BLaER1 (cell line): ENCODE results near the gene ANKRD13A.
"Not testable (repeated sequence)": the region's sequence is repeated elsewhere in the genome, so short reads cannot be mapped to it uniquely, and the experiment has no call there.

Source experiments
- H3K27ac ChIP-seq: shearing (Covaris generic); formaldehyde crosslinking; 2 replicates; pipeline ENCODE4 v1.8.1; 2022
- H3K27me3 ChIP-seq: shearing (Covaris generic); formaldehyde crosslinking; 2 replicates; pipeline ENCODE4 v1.8.1; 2022
- H3K36me3 ChIP-seq: shearing (Covaris generic); formaldehyde crosslinking; 2 replicates; pipeline ENCODE4 v1.8.1; 2022
- H3K4me1 ChIP-seq: shearing (Covaris generic); formaldehyde crosslinking; 2 replicates; pipeline ENCODE4 v1.8.1; 2022
- H3K4me2 ChIP-seq: shearing (Covaris generic); formaldehyde crosslinking; 2 replicates; pipeline ENCODE4 v1.8.1; 2022
- H3K4me3 ChIP-seq: shearing (Covaris generic); formaldehyde crosslinking; 2 replicates; pipeline ENCODE4 v1.8.1; 2022
- H3K9ac ChIP-seq: shearing (Covaris generic); formaldehyde crosslinking; 2 replicates; pipeline ENCODE4 v1.8.1; 2022
- H3K9me3 ChIP-seq: shearing (Covaris generic); formaldehyde crosslinking; 2 replicates; pipeline ENCODE4 v1.8.1; 2022
- H4K20me1 ChIP-seq: shearing (Covaris generic); formaldehyde crosslinking; 2 replicates; pipeline ENCODE4 v1.8.1; 2022
- Cebpa-rat ChIP-seq: shearing (Covaris generic); IDR thresholded peaks from 2 replicates; pipeline ENCODE4 v1.8.1; 2022

Gene ANKRD13A

DNA sequence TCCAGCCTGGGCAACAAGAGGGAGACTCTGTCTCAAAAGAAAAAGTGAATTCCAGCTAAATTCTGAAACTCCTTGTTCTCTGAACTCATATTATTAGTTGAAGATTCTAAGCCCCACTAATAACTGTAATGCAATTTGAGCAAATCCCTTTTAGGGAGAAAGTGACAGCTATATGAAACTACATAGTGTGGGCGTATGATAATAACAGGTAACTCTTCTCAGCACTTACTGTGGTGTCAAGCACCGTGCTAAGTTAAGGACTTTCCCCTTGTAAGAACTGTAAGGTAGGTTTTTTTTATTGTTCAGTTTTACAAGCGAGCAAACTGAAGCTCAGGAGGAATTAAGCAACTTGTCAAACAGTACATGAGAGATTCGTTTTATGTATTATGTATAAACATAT is 5.4 kb downstream of the ANKRD13A start:
- peaks cover 35% of the 10 kb centered on the region for H4K20me1 ChIP-seq
- H3K4me2 ChIP-seq: no peak overlapping the region
- no peak for TF ChIP-seq Cebpa-rat
- peaks cover 20% of the 10 kb centered on the region for H3K27me3 ChIP-seq
- no peak overlapping the region for H3K27ac ChIP-seq
- no peaks in the 10 kb centered on the region for H3K9me3 ChIP-seq
- H3K9ac ChIP-seq: no peak overlapping the region
- peaks cover 16% of the 10 kb centered on the region for H3K4me1 ChIP-seq
- H3K4me3 ChIP-seq: no peak overlapping the region
- peaks cover 13% of the 10 kb centered on the region for H3K36me3 ChIP-seq

DNA sequence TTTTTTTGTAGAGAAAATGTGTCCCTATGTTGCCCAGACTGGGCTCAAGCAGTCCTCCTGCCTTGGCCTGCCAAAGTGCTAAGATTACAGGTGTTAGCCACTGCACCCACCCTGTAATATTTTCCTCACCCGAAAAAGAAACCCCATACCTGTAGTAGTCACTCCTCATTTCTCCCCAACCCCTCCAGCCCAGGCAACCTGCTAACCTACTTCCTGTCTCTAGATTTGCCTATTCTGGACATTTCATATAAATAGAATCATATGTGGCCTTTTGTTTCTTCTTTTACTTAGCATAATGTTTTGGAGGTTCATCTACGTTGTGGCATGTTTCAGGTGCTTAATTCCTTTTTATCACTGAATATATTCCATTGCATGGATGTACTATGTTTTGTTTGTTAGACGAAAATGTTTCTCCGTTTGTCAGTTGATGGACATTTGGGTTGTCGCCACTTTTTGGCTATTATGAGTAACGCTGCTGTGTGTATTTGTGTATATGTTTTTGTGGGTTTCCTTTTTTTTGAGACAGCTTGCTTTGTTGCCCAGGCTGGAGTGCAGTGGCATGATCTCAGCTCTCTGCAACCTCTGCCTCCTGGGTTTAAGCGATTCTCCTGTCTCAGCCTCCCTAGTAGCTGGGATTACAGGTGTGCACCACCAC is 6.2 kb downstream of the ANKRD13A start:
- TF ChIP-seq Cebpa-rat: no peak
- Histone ChIP-seq H3K9ac (no peak overlapping the region), H3K4me2 (no peak overlapping the region), H3K36me3 (peaks cover 13% of the 10 kb centered on the region), H4K20me1 (peaks cover 27% of the 10 kb centered on the region), H3K9me3 (no peaks in the 10 kb centered on the region), H3K27ac (no peak overlapping the region), H3K27me3 (peaks cover 11% of the 10 kb centered on the region), H3K4me1 (peaks cover 10% of the 10 kb centered on the region), H3K4me3 (no peak overlapping the region)

DNA sequence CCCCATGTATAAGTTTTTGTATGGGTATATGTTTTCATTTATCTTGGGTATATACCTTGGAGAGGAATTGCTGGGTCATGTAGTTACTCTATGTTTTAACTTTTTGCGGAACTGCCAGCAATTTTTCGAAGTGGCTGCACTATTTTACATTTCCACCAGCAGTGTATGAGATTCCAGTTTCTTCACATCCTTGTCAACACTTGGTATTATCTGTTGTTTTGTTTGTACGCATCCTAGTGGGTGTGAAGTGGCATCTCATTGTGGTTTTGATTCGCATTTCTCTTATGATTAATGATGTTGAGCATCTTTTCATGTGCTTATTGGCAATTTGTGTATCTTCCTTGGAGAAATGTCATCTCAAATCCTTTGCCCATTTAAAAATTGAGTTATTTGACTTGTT is 6.9 kb downstream of the ANKRD13A start:
- Histone ChIP-seq H3K9me3 (no peaks in the 10 kb centered on the region), H3K27ac (no peak overlapping the region), H3K4me3 (no peak overlapping the region), H3K36me3 (peaks cover 13% of the 10 kb centered on the region), H3K9ac (no peak overlapping the region), H3K27me3 (peaks cover 5% of the 10 kb centered on the region; the same call in 1 of the 2 replicates), H3K4me2 (no peak overlapping the region), H3K4me1 (peaks cover 7% of the 10 kb centered on the region; the same call in 1 of the 2 replicates), H4K20me1 (peaks cover 22% of the 10 kb centered on the region)
- no peak for TF ChIP-seq Cebpa-rat

DNA sequence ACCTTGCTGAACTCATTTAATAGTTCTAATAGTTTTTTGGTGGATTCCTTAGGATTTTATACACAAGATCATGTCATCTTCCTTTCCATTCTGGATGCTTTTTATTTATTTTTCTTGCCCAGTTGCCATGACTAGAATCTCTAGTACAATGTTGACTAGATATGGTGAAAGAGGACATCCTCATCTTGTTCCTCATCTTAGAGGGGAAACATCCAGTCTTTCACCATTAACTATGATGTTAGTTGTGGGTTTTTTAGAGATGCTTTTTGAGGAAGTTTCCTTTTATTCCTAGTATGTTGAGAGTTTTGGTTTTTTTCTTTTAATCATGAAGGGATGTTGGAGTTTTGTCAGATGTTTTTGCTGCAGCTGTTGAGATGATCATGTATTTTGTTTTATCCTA is 8.7 kb downstream of the ANKRD13A start:
- no peak for TF ChIP-seq Cebpa-rat
- Histone ChIP-seq H3K4me2 (no peak overlapping the region), H4K20me1 (peaks cover 18% of the 10 kb centered on the region; the same call in 1 of the 2 replicates)

DNA sequence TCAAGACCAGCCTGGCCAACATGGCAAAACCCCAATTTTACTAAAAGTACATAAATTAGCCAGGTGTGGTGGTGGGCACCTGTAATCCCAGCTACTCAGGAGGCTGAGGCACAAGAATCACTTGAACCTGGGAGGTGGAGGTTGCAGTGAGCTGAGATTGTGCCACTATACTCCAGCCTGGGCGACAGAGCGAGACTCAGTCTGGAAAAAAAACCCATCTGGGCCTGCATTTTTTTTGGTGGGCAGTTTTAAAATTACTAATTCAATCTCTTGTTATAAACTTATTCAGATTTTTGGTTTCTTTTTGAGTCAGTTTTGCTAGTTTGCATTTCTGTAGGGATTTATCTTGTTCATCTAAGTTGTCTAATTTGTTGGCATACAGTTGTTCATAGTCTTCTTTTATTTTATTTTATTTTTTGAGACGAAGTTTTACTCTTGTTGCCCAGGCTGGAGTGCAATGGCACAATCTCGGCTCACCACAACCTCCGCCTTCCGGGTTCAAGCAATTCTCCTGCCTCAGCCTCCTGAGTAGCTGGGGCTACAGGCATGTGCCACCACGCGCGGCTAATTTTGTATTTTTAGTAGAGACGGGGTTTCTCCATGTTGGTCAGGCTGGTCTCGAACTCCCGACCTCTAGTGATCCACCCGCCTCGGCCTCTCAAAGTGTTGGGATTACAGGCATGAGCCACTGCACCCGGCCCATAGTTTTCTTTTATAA is 9.6 kb downstream of the ANKRD13A start:
- H3K27me3 ChIP-seq, H3K9me3 ChIP-seq, H3K9ac ChIP-seq, H3K4me2 ChIP-seq, H3K27ac ChIP-seq, H3K4me3 ChIP-seq: not testable (repeated sequence)
- Histone ChIP-seq H3K36me3 (peaks cover 21% of the 10 kb centered on the region), H4K20me1 (peaks cover 12% of the 10 kb centered on the region; the same call in 1 of the 2 replicates), H3K4me1 (peaks cover 22% of the 10 kb centered on the region)

More for the DNA sequence above, 8.7 kb downstream of the ANKRD13A start:
- H3K27ac ChIP-seq: no peak overlapping the region
- no peaks in the 10 kb centered on the region for H3K9me3 ChIP-seq
- H3K9ac ChIP-seq: no peak overlapping the region
- no peak overlapping the region for H3K4me3 ChIP-seq
- no peaks in the 10 kb centered on the region for H3K27me3 ChIP-seq
- peaks cover 22% of the 10 kb centered on the region for H3K4me1 ChIP-seq
- peaks cover 21% of the 10 kb centered on the region for H3K36me3 ChIP-seq

DNA sequence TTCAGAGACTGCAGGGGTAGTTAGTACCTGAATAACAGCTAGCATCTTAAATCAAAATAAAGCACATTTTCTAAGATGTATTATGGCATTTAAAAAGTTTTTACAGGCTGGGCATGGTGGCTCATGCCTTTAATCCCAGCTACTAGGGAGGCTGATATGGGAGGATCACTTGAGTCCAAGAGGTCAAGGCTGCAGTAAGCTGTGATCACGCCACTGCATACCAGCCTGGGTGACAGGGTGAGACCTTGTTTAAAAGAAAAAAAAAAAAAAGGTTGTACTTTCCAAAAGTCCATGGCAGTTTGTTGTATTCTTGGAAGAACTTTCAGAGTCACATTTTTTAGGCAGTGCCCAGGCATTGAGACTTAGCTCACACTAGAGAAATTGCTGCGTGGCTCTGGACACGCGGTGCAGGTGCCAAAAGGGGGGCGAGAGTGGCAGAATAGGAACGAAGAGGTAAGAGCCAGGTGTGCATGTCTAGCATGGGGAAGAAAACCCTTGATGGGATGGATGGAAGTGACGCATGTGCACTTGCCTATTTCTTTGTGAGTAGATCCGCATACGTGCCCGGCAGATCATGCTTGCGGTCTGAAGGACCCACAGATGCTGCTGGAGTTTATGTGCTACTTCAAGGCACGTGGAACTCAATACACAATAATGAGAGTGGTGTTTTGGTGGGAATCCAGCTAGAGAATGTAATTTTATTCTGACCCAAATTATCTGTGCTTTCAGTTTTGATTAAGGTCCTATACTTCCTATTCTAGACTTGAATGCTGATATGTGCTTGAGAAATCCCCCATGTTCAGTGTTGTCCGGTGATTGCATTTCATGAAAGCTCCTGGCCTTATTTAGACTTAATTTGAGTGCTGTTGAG is 11.9 kb downstream of the ANKRD13A start:
- H3K4me3 ChIP-seq: no peak overlapping the region
- H3K9me3 ChIP-seq: no peaks in the 10 kb centered on the region
- no peak overlapping the region for H3K9ac ChIP-seq
- H3K4me1 ChIP-seq: peaks cover 27% of the 10 kb centered on the region
- no peaks in the 10 kb centered on the region for H3K27me3 ChIP-seq
- H3K27ac ChIP-seq: no peak overlapping the region
- TF ChIP-seq Cebpa-rat: no peak
- H3K4me2 ChIP-seq: no peak overlapping the region
- H4K20me1 ChIP-seq: peaks cover 9% of the 10 kb centered on the region; the same call in 1 of the 2 replicates
- H3K36me3 ChIP-seq: peaks cover 41% of the 10 kb centered on the region

DNA sequence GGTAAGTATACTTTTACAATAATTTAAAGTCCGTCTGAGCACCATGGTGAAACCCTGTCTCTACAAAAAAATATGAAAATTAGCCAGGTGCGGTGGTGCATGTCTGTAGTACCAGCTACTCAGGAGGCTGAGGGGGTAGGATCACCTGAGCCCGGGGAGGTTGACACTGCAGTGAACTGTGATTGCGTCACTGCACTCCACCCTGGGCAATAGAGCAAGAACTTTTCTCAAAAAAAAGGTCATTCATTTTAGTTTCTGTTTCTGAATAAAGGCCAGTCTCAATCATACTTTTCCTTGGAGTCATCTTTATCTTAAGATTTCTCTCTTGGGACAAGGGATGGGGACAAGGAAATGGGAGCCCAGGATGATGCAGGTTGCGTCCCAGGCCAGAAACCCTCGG is 12.9 kb downstream of the ANKRD13A start:
- Histone ChIP-seq H4K20me1 (peaks cover 5% of the 10 kb centered on the region; the same call in 1 of the 2 replicates), H3K4me1 (peaks cover 27% of the 10 kb centered on the region), H3K9me3 (no peaks in the 10 kb centered on the region), H3K4me2 (peak overlapping the region; percentile 20; the same call in 1 of the 2 replicates), H3K36me3 (peaks cover 52% of the 10 kb centered on the region), H3K4me3 (no peak overlapping the region), H3K27me3 (no peaks in the 10 kb centered on the region), H3K9ac (no peak overlapping the region), H3K27ac (no peak overlapping the region)
- TF ChIP-seq Cebpa-rat: peak; percentile 76

DNA sequence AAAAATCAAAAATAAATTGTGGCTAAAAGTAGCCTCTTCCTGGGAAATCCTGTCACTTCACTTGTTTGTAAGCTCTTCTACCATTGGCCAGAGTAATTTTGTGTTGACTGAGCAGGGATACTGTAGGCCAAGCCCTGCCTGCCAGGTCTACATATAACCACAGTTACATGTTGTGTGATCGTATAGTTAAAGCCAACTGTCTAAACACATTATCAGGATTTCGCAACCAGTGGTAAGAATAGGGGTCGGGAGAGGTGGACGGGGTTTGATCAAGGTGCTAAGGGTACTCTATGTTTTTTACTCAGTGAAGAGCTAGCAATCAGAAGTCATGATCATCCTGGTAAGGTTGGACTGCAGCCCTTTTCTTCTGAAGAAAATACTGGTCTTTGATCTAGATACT is 13.4 kb downstream of the ANKRD13A start:
- H3K9ac ChIP-seq: no peak overlapping the region
- H3K4me1 ChIP-seq: peaks cover 27% of the 10 kb centered on the region
- H3K4me3 ChIP-seq: no peak overlapping the region
- peaks cover 5% of the 10 kb centered on the region; the same call in 1 of the 2 replicates for H4K20me1 ChIP-seq
- peak; percentile 70; the same call in 1 of the 2 replicates for TF ChIP-seq Cebpa-rat
- H3K27ac ChIP-seq: no peak overlapping the region
- no peaks in the 10 kb centered on the region for H3K9me3 ChIP-seq
- no peaks in the 10 kb centered on the region for H3K27me3 ChIP-seq
- H3K36me3 ChIP-seq: peaks cover 56% of the 10 kb centered on the region
- H3K4me2 ChIP-seq: 0 out of 2 replicates have a peak overlapping the region, but pooled peaks have one; percentile 20

DNA sequence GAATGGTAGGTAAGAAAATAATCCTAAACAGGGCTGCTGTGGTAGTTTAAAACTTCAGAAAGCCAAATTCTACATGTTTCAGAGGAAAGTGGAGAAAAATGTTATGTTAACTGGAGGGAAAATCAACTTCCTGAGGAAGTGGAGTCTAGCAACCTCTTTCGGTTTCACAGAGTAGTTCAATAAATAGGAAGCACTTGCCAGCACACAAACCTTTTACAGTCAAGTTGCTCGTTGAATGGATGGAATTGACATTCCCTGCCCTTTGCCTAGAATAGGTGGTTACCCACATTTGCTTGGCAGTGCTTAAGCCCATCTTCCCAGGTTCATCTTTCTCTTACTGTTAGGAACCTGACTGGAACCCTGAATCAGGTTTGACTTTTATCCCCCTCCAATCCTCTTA is 15.9 kb downstream of the ANKRD13A start:
- no peaks in the 10 kb centered on the region for H3K27me3 ChIP-seq
- H3K9ac ChIP-seq: 0 out of 2 replicates have a peak overlapping the region, but pooled peaks have one; percentile 25
- TF ChIP-seq Cebpa-rat: no peak
- H3K27ac ChIP-seq: peak overlapping the region; percentile 63
- H3K36me3 ChIP-seq: peaks cover 81% of the 10 kb centered on the region
- H3K4me3 ChIP-seq: no peak overlapping the region
- H4K20me1 ChIP-seq: peaks cover 5% of the 10 kb centered on the region; the same call in 1 of the 2 replicates
- peak overlapping the region; percentile 51 for H3K4me2 ChIP-seq
- H3K4me1 ChIP-seq: peaks cover 27% of the 10 kb centered on the region
- H3K9me3 ChIP-seq: no peaks in the 10 kb centered on the region
